H1 (cell line): ENCODE measurements around the gene RCBTB2. TPM values are rescaled to one million over a fixed set of nuclear protein-coding genes. Genes with fewer than 3 reads are reported as not detected.

Experiments
- CTCF ChIA-PET: fragments of 300-600 bp; sonication (Branson Sonifier 250); formaldehyde crosslinking; loops from one replicate; lab custom pipeline; 2021; ENCODE audit not compliant: partially characterized antibody; lab: Charles Lee
- POLR2A ChIA-PET: fragments of 300-600 bp; sonication (Branson Sonifier 250); formaldehyde crosslinking; loops from one replicate; lab custom pipeline; 2021; ENCODE audit warnings: inconsistent platforms; ENCODE audit not compliant: partially characterized antibody; lab: Charles Lee
- DNase-seq, 2 experiments: peaks; one replicate each; pipeline versions ENCODE4 v3.0.0 to v3.0.0-alpha.2; 2010 to 2022; ENCODE audit warnings: low spot score in 2 of 2, low read depth in 1 of 2, mixed read lengths in 1 of 2
- FAIRE-seq: peaks from 2 replicates; lab custom pipeline; 2011; peaks lifted over from hg19 to GRCh38; lab: Jason Lieb, UNC
- H2AFZ ChIP-seq: 2 replicates; pipeline ENCODE4 v1.8.1; 2012; ENCODE audit warnings: low read length, inconsistent platforms
- H2AK5ac ChIP-seq: 2 replicates; pipeline ENCODE4 v1.6.1; 2013; ENCODE audit warnings: low read depth, low read length
- H2BK120ac ChIP-seq: replicated peaks from 2 replicates; pipeline ENCODE3; 2013; ENCODE audit warnings: low read depth, low read length, inconsistent platforms
- H2BK12ac ChIP-seq: 2 replicates; pipeline ENCODE4 v1.6.1; 2013; ENCODE audit warnings: low read depth, low read length
- H2BK15ac ChIP-seq: 2 replicates; pipeline ENCODE4 v1.6.1; 2013; ENCODE audit warnings: low read length
- H2BK20ac ChIP-seq: 2 replicates; pipeline ENCODE4 v1.6.1; 2013; ENCODE audit warnings: low read length
- H2BK5ac ChIP-seq: 2 replicates; pipeline ENCODE4 v1.6.1; 2013; ENCODE audit warnings: low read depth, low read length
- H3K14ac ChIP-seq: 2 replicates; pipeline ENCODE4 v1.6.1; 2013; ENCODE audit warnings: inconsistent platforms; ENCODE audit not compliant: insufficient read length
- H3K18ac ChIP-seq: 2 replicates; pipeline ENCODE4 v1.6.1; 2013; ENCODE audit warnings: low read length; ENCODE audit errors: extremely low read depth
- H3K23ac ChIP-seq: 2 replicates; pipeline ENCODE4 v1.6.1; 2013; ENCODE audit warnings: inconsistent platforms; ENCODE audit not compliant: insufficient read length
- H3K23me2 ChIP-seq: 2 replicates; pipeline ENCODE4 v1.6.1; 2013; ENCODE audit warnings: low read depth, low read length
- H3K27ac ChIP-seq: 2 replicates; pipeline ENCODE4 v1.6.1; 2011; ENCODE audit warnings: low read depth, low read length, inconsistent platforms
- H3K27me3 ChIP-seq, 4 experiments: replicated peaks in 1 of 4; 1 replicate in 1 of 4; 2 replicates in 3 of 4; pipeline versions ENCODE4 v1.6.1 to v1.8.1; 2011 to 2013; ENCODE audit warnings: low read length in 3 of 4, mild to moderate bottlenecking in 3 of 4, inconsistent platforms in 2 of 4, mixed read lengths in 2 of 4, moderate library complexity in 1 of 4; ENCODE audit not compliant: control insufficient read depth in 3 of 4, insufficient read depth in 3 of 4; ENCODE audit errors: extremely low read depth in 1 of 4
- H3K36me3 ChIP-seq, 4 experiments: 2 replicates each; pipeline versions ENCODE4 v1.6.1 to v1.8.1; 2011 to 2013; ENCODE audit warnings: mild to moderate bottlenecking in 4 of 4, low read length in 3 of 4, moderate library complexity in 2 of 4, control low read depth in 1 of 4, inconsistent platforms in 1 of 4; ENCODE audit not compliant: insufficient read depth in 4 of 4, control insufficient read depth in 2 of 4
- H3K4ac ChIP-seq: replicated peaks from 2 replicates; pipeline ENCODE3; 2013; ENCODE audit warnings: low read length, low read depth, mixed read lengths, inconsistent platforms; ENCODE audit not compliant: insufficient read length
- H3K4me1 ChIP-seq, 4 experiments: replicated peaks in 1 of 4; 1 replicate in 1 of 4; 2 replicates in 3 of 4; pipeline versions ENCODE4 v1.6.1 to v1.8.1; 2011 to 2013; ENCODE audit warnings: low read length in 3 of 4, inconsistent platforms in 2 of 4, mixed read lengths in 1 of 4; ENCODE audit not compliant: insufficient read depth in 4 of 4, control insufficient read depth in 3 of 4
- H3K4me2 ChIP-seq, 2 experiments: 2 replicates each; pipeline versions ENCODE4 v1.6.1 to v1.8.1; 2011 to 2013; ENCODE audit warnings: low read depth in 2 of 2, low read length in 2 of 2, control low read depth in 1 of 2, inconsistent platforms in 1 of 2, mild to moderate bottlenecking in 1 of 2; ENCODE audit not compliant: insufficient read depth in 1 of 2
- H3K4me3 ChIP-seq, 4 experiments: fragments of 200-600, 300-600 bp in 1 of 4; sonication (generic), shearing (Covaris generic), sonication (Bioruptor Twin) in 1 of 4; 2 replicates each; pipeline versions ENCODE4 v1.5.1 to v1.8.1; 2011 to 2016; ENCODE audit warnings: low read length in 4 of 4, low read depth in 3 of 4, control low read depth in 2 of 4, inconsistent platforms in 2 of 4, mild to moderate bottlenecking in 2 of 4, mixed read lengths in 1 of 4, moderate library complexity in 1 of 4; ENCODE audit not compliant: insufficient read depth in 2 of 4; ENCODE audit errors: extremely low read depth in 1 of 4
- H3K56ac ChIP-seq: replicated peaks from 2 replicates; pipeline ENCODE3; 2013; ENCODE audit warnings: low read depth, mild to moderate bottlenecking, mixed read lengths, low read length, inconsistent platforms; ENCODE audit not compliant: insufficient read length
- H3K79me1 ChIP-seq: 2 replicates; pipeline ENCODE4 v1.6.1; 2013; ENCODE audit warnings: low read depth, low read length, control low read depth
- H3K79me2 ChIP-seq, 2 experiments: 2 replicates each; pipeline versions ENCODE4 v1.6.1 to v1.8.1; 2012 to 2013; ENCODE audit warnings: low read length in 2 of 2, mild to moderate bottlenecking in 2 of 2, inconsistent platforms in 1 of 2; ENCODE audit not compliant: insufficient read depth in 2 of 2, control insufficient read depth in 1 of 2
- H3K9ac ChIP-seq, 4 experiments: replicated peaks in 1 of 4; 1 replicate in 1 of 4; 2 replicates in 3 of 4; pipeline versions ENCODE4 v1.6.1 to v1.8.1; 2011 to 2013; ENCODE audit warnings: low read depth in 3 of 4, low read length in 3 of 4, control low read depth in 2 of 4, mild to moderate bottlenecking in 2 of 4, moderate library complexity in 2 of 4, inconsistent platforms in 1 of 4; ENCODE audit errors: extremely low read depth in 1 of 4
- H3K9me3 ChIP-seq, 2 experiments: 2 replicates each; pipeline versions ENCODE4 v1.6.1 to v1.8.1; 2012 to 2013; ENCODE audit warnings: mild to moderate bottlenecking in 2 of 2, moderate library complexity in 2 of 2, control low read depth in 1 of 2, inconsistent platforms in 1 of 2, low read depth in 1 of 2, low read length in 1 of 2, mixed read lengths in 1 of 2; ENCODE audit not compliant: insufficient read depth in 2 of 2
- H4K20me1 ChIP-seq, 2 experiments: replicated peaks in 1 of 2; 2 replicates each; pipeline versions ENCODE3 to v1.8.1; 2011 to 2013; ENCODE audit warnings: inconsistent platforms in 2 of 2, low read length in 2 of 2, mild to moderate bottlenecking in 1 of 2; ENCODE audit not compliant: insufficient read depth in 2 of 2, control insufficient read depth in 1 of 2
- H4K5ac ChIP-seq: 2 replicates; pipeline ENCODE4 v1.6.1; 2013; ENCODE audit warnings: low read length, low read depth, mixed read lengths, inconsistent platforms; ENCODE audit not compliant: insufficient read length
- H4K8ac ChIP-seq: 2 replicates; pipeline ENCODE4 v1.8.0; 2013; ENCODE audit warnings: mild to moderate bottlenecking, moderate library complexity, low read length, inconsistent platforms; ENCODE audit not compliant: insufficient read depth; ENCODE audit errors: extremely low read depth
- H4K91ac ChIP-seq: replicated peaks from 2 replicates; pipeline ENCODE3; 2013; ENCODE audit warnings: low read length, mixed read lengths, inconsistent platforms; ENCODE audit not compliant: insufficient read length
- BACH1 ChIP-seq: IDR thresholded peaks from 2 replicates; pipeline ENCODE4 v1.6.1; 2012; ENCODE audit warnings: low read length, improper control_type of control experiment
- CHD2 ChIP-seq: IDR thresholded peaks from 2 replicates; pipeline ENCODE4 v1.6.1; 2012; ENCODE audit warnings: low read length, improper control_type of control experiment
- KDM5A ChIP-seq: fragments of 200-600 bp; IDR thresholded peaks from 2 replicates; pipeline ENCODE4 v1.7.1; 2012; ENCODE audit warnings: mild to moderate bottlenecking, low read length, inconsistent platforms, mixed read lengths
- NANOG ChIP-seq: IDR thresholded peaks from 2 replicates; pipeline ENCODE4 v1.6.1; 2011; ENCODE audit warnings: low read length, low read depth, mild to moderate bottlenecking, inconsistent platforms; ENCODE audit not compliant: insufficient read depth, poor library complexity, severe bottlenecking
- NRF1 ChIP-seq: IDR thresholded peaks from 2 replicates; pipeline ENCODE4 v1.6.1; 2011; ENCODE audit warnings: mild to moderate bottlenecking, low read depth, low read length, improper control_type of control experiment
- POLR2A ChIP-seq, 2 experiments: IDR thresholded peaks; 1 replicate in 1 of 2; 2 replicates in 1 of 2; pipeline ENCODE4 v1.6.1; 2011; ENCODE audit warnings: low read depth in 2 of 2, low read length in 2 of 2, mild to moderate bottlenecking in 2 of 2; ENCODE audit errors: control extremely low read depth in 1 of 2
- RAD21 ChIP-seq, 2 experiments: IDR thresholded peaks in 1 of 2; conservative IDR thresholded peaks in 1 of 2; 2 replicates each; pipeline ENCODE4 v1.6.1; 2011; ENCODE audit warnings: low read depth in 2 of 2, low read length in 2 of 2, improper control_type of control experiment in 1 of 2, inconsistent platforms in 1 of 2, mild to moderate bottlenecking in 1 of 2, moderate library complexity in 1 of 2
- SP1 ChIP-seq: IDR thresholded peaks from 2 replicates; pipeline ENCODE4 v1.6.1; 2011; ENCODE audit warnings: low read depth, low read length
- SP2 ChIP-seq: IDR thresholded peaks from 2 replicates; pipeline ENCODE4 v1.6.1; 2012; ENCODE audit warnings: mild to moderate bottlenecking, low read length, inconsistent platforms
- TAF7 ChIP-seq: optimal IDR thresholded peaks from 2 replicates; pipeline ENCODE3; 2011; ENCODE audit warnings: low read depth, mild to moderate bottlenecking, inconsistent platforms, low read length, moderate library complexity, borderline replicate concordance
- YY1 ChIP-seq: IDR thresholded peaks from 2 replicates; pipeline ENCODE4 v1.6.1; 2011; ENCODE audit warnings: low read depth, mild to moderate bottlenecking, low read length
- WGBS, 2 experiments: shearing (Covaris generic) in 1 of 2; methylation state at CpG; one replicate each; pipeline versions ENCODE4 v1.1.6 to v1.1.7; 2013 to 2015; ENCODE audit warnings: low lambda C conversion rate in 2 of 2, mixed read lengths in 2 of 2, inconsistent platforms in 1 of 2, low coverage in 1 of 2, missing lambda C conversion rate in 1 of 2; ENCODE audit not compliant: insufficient replicate concordance in 2 of 2, insufficient coverage in 1 of 2, insufficient read length in 1 of 2; ENCODE audit errors: extremely low coverage in 1 of 2, missing lambda C conversion rate in 1 of 2; 5-methylcytosine and 5-hydroxymethylcytosine counted together
- polyA plus RNA-seq, 7 experiments: library from polyadenylated mRNA; depleted of rRNA in 3 of 7; stranded (reverse) in 5 of 7; unstranded in 2 of 7; fragments of >200 nt in 5 of 7; fragments of 200-250 nt in 2 of 7; gene quantifications; 1 replicate in 5 of 7; 2 replicates in 1 of 7; 4 replicates in 1 of 7; pipeline versions ENCODE4 v1.2.1 to v1.2.3, GENCODE V29; 2011 to 2013; ENCODE audit warnings: missing spikeins in 2 of 7, mixed read lengths in 2 of 7
- total RNA-seq: library from RNA; stranded (reverse); fragmentation: NEBNext Ultra II Directional; extraction: Animal tissue kit (Norgen Biotek cat#: 25700); gene quantifications from 2 replicates; pipeline ENCODE4 v1.2.1, GENCODE V29; 2021
- TF ChIP-seq, protein P1 (sequence below), 3 experiments: IDR thresholded peaks; 1 replicate in 2 of 3; 2 replicates in 1 of 3; pipeline versions ENCODE4 v1.5.1 to v1.6.1; 2011; ENCODE audit warnings: low read length in 3 of 3, mild to moderate bottlenecking in 3 of 3, inconsistent platforms in 2 of 3, low read depth in 1 of 3, moderate library complexity in 1 of 3; ENCODE audit not compliant: insufficient read depth in 1 of 3; ENCODE audit errors: control extremely low read depth in 1 of 3

Gene RCBTB2
- total and polyA plus RNA-seq, 2 of the 8 experiments (the other 6 are each of a cell fraction or from before 2014, with no cell fraction given): 5.2 to 8.4 TPM

GRCh38 chr13:48476686-48477085 is 56.2 kb downstream of the RCBTB2 start:
- H3K79me1 ChIP-seq: no peaks in the 10 kb centered on the region
- POLR2A ChIA-PET: no interaction called here
- no peak overlapping the region for H3K23ac ChIP-seq
- H2BK12ac ChIP-seq: no peak overlapping the region
- no peak overlapping the region for H4K5ac ChIP-seq
- 71% methylated on average over 4 of the region's 4 CpGs; no CpG with 5 or more reads in 1 of the 2 experiments for WGBS, 2 experiments
- H4K8ac ChIP-seq: no peak overlapping the region
- H3K36me3 ChIP-seq: no peaks in the 10 kb centered on the region; a peak in 1 of 8 replicates
- no peak for DNase-seq
- H3K27ac ChIP-seq: no peak overlapping the region
- no peak overlapping the region for H2BK120ac ChIP-seq
- no peak overlapping the region for H4K91ac ChIP-seq
- CTCF ChIA-PET: interaction anchor here (0.8 to 1.6 kb wide), 3 partner anchors 13 to 97 kb away, joined by 4 read pairs; no protein-coding TSS in a partner anchor
- no peak for TF ChIP-seq NANOG
- no peak for TF ChIP-seq BACH1
- TF ChIP-seq SP1: no peak
- TF ChIP-seq KDM5A: no peak
- TF ChIP-seq SP2: no peak
- TF ChIP-seq, protein P1, sequence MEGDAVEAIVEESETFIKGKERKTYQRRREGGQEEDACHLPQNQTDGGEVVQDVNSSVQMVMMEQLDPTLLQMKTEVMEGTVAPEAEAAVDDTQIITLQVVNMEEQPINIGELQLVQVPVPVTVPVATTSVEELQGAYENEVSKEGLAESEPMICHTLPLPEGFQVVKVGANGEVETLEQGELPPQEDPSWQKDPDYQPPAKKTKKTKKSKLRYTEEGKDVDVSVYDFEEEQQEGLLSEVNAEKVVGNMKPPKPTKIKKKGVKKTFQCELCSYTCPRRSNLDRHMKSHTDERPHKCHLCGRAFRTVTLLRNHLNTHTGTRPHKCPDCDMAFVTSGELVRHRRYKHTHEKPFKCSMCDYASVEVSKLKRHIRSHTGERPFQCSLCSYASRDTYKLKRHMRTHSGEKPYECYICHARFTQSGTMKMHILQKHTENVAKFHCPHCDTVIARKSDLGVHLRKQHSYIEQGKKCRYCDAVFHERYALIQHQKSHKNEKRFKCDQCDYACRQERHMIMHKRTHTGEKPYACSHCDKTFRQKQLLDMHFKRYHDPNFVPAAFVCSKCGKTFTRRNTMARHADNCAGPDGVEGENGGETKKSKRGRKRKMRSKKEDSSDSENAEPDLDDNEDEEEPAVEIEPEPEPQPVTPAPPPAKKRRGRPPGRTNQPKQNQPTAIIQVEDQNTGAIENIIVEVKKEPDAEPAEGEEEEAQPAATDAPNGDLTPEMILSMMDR (IDR thresholded peaks at IDR 0.05; ENCODE audit: control extremely low read depth in 1 of 3, insufficient read depth in 1 of 3, low read depth in 1 of 3, low read length in 3 of 3): no peak
- no peak for TF ChIP-seq CHD2
- TF ChIP-seq YY1: no peak
- no peak for TF ChIP-seq TAF7
- TF ChIP-seq NRF1: no peak
- TF ChIP-seq RAD21 (IDR thresholded peaks at IDR 0.05 in 1 of 2, conservative IDR thresholded peaks at IDR 0.05 in 1 of 2; ENCODE audit: low read depth in 2 of 2, low read length in 2 of 2): no peak
- no peak for TF ChIP-seq POLR2A (IDR thresholded peaks at IDR 0.05; ENCODE audit: control extremely low read depth in 1 of 2, low read depth in 2 of 2, low read length in 2 of 2)
- TF ChIP-seq, all 59 proteins: peak for 0
- Histone ChIP-seq H3K79me2 (no peaks in the 10 kb centered on the region), H3K9me3 (no peaks in the 10 kb centered on the region), H2BK20ac (no peak overlapping the region), H3K4me3 (no peak overlapping the region), H2AK5ac (no peak overlapping the region), H3K27me3 (no peaks in the 10 kb centered on the region), H3K4me2 (no peak overlapping the region), H2AFZ (no peak overlapping the region), H2BK5ac (no peak overlapping the region), H3K4ac (no peak overlapping the region), H2BK15ac (no peak overlapping the region), H3K4me1 (no peaks in the 10 kb centered on the region), H4K20me1 (no peaks in the 10 kb centered on the region), H3K18ac (no peak overlapping the region), H3K23me2 (no peaks in the 10 kb centered on the region), H3K56ac (no peak overlapping the region), H3K9ac (no peak overlapping the region), H3K14ac (no peak overlapping the region)
- FAIRE-seq: no peak
